ENCODE data around the gene KIT.

GRCh38 chr4:54657551-54658251 is at the start of gene KIT:
- TF ChIP-seq CTCF (IDR thresholded peaks at IDR 0.05; ENCODE audit: low read length), result no peak
- no peak for TF ChIP-seq EZH2 (IDR thresholded peaks at IDR 0.05; ENCODE audit: borderline replicate concordance, low read length)

All from OCI-LY1 (cell line).